Fibroblast of pulmonary artery (primary cell): ENCODE measurements around the gene USP26.

Experiments
- DNase-seq: peaks from one replicate; pipeline ENCODE4 v3.0.0-alpha.2; 2010; ENCODE audit warnings: low read depth
- H3K4me3 ChIP-seq: replicated peaks from 2 replicates; pipeline ENCODE4 v1.5.1; 2011; ENCODE audit warnings: low read depth, mild to moderate bottlenecking, control low read depth, low read length, moderate library complexity
- TF ChIP-seq, protein P1 (sequence below): IDR thresholded peaks from 2 replicates; pipeline ENCODE4 v1.5.1; 2011; ENCODE audit warnings: mild to moderate bottlenecking, control low read depth, low read length, inconsistent platforms; ENCODE audit errors: missing control alignments

USP26 gene, protein sequence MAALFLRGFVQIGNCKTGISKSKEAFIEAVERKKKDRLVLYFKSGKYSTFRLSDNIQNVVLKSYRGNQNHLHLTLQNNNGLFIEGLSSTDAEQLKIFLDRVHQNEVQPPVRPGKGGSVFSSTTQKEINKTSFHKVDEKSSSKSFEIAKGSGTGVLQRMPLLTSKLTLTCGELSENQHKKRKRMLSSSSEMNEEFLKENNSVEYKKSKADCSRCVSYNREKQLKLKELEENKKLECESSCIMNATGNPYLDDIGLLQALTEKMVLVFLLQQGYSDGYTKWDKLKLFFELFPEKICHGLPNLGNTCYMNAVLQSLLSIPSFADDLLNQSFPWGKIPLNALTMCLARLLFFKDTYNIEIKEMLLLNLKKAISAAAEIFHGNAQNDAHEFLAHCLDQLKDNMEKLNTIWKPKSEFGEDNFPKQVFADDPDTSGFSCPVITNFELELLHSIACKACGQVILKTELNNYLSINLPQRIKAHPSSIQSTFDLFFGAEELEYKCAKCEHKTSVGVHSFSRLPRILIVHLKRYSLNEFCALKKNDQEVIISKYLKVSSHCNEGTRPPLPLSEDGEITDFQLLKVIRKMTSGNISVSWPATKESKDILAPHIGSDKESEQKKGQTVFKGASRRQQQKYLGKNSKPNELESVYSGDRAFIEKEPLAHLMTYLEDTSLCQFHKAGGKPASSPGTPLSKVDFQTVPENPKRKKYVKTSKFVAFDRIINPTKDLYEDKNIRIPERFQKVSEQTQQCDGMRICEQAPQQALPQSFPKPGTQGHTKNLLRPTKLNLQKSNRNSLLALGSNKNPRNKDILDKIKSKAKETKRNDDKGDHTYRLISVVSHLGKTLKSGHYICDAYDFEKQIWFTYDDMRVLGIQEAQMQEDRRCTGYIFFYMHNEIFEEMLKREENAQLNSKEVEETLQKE

DNA sequence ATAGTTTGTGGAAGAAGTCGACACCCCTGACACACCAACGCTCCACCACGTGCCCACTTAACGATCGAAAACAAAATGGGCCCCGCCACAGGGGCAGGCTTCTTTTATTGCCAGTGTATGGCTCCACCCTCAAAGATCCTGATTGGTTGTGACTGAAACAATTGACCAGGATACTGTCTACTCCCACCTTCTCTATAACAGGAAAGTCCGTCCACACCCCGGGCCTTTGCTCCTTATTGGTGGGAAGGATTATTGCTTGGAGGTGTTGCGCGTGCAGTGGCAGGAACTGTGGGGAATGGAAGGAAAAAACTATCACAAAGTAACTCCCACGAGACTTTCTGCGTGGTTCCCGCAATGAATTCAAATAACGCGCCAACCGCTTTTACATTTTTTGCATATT, at the start of gene USP26:
Gene USP26, minus strand, starts transcription at position 79 of the 400 bp plus-strand sequence. CDS start 68,889 bp downstream, outside the sequence.
- no peak within 1 kb of the TSS for H3K4me3 ChIP-seq
- TF ChIP-seq, protein P1, sequence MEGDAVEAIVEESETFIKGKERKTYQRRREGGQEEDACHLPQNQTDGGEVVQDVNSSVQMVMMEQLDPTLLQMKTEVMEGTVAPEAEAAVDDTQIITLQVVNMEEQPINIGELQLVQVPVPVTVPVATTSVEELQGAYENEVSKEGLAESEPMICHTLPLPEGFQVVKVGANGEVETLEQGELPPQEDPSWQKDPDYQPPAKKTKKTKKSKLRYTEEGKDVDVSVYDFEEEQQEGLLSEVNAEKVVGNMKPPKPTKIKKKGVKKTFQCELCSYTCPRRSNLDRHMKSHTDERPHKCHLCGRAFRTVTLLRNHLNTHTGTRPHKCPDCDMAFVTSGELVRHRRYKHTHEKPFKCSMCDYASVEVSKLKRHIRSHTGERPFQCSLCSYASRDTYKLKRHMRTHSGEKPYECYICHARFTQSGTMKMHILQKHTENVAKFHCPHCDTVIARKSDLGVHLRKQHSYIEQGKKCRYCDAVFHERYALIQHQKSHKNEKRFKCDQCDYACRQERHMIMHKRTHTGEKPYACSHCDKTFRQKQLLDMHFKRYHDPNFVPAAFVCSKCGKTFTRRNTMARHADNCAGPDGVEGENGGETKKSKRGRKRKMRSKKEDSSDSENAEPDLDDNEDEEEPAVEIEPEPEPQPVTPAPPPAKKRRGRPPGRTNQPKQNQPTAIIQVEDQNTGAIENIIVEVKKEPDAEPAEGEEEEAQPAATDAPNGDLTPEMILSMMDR: no peak
- no peak for DNase-seq

DNA sequence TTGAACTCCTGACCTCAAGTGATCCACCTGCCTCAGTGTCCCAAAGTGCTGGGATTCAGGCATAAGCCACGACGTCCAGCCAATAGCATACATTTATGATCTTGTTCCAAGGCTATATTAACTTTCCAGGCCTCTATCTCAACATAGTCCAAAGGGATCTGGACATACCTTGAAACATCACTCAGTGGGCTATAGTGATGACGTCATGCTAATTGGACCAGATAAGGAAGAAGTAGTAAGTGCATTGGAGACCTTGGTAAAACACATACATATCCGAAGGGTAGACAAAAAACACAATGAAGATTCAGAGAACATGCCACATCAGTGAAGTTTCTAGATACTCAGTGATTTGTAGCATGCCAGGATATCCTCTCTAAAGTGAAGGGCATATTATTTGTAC, 37.4 kb upstream of the USP26 start:
- DNase-seq: no peak
- TF ChIP-seq, protein P1: no peak
- H3K4me3 ChIP-seq: no peak overlapping the region

DNA sequence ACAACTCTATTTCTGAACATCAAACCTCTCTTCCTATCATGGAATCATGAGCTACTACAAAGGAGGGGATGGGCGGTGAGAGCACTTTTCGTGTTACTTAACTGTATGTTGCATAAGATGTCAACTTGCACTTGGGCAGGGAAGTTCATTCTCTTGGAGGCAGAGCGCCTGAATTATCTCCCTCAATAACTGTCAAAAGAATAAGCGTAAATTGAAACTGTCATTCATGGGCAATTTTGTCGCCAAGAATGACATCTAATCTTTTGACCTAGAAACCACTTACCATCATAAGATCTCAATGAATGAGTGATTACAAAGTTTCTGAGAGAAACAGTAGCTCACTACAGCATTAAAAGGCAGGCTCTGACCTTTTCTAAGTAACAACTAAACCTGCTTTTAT, 23.5 kb upstream of the USP26 start:
- no peak for DNase-seq
- TF ChIP-seq, protein P1: no peak
- H3K4me3 ChIP-seq: no peak overlapping the region

DNA sequence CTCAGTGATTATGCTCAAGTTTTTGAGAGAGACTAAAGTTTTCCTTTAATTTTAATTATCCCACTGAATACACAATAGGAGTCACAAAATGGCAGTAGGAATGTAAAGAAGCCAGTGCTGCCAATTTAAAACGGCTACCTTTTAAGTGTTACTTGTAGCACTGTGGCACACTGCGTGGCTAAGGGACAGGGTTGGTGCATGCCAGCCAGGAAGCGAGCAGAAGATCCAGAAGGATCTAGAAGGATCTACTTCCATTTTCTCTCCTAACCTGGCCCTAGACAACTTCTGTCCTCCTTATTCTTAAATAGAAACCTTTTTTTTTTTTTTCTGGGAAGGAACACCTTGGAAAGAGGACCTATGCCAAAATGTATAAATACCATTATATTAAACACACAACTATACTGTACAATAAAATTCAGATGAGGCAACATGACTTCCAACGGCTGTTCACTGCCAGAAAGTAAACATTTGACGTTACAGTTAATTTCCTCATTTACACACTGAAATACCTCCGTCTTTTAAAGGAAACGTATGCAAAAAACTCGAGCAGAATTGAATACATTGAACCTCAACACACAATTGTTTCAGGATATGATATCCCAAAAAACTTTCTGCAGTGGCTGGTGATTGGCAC, 2.7 kb downstream of the USP26 start:
- TF ChIP-seq, protein P1: no peak
- no peak for DNase-seq
- no peak overlapping the region for H3K4me3 ChIP-seq

DNA sequence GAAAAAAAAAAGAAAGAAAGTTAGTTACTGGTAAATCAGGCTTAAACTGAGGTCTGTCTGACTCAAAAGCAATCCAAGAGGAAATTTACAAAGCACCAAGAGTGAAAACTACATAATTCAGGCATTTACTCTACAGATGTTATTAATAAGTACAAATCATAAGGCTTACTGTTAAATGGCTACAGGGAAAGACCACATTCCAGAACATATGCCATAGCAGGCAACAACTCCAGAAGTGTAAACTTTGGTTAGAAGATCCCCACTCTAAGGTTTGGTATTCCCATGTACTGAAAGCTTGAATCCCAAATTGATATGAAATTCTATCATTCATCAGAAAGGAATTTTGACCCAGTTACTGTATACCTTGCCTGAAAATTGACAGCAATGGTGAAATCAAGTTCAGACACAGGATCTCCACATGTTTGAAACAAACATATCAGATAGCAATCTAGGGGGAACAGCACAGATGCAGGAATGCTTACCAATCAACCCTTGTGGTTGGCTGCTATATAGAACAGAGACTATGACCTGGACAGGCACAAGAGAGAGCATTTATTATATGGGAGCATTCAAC, 6.6 kb downstream of the USP26 start:
- no peak for DNase-seq
- TF ChIP-seq, protein P1: no peak
- H3K4me3 ChIP-seq: no peak overlapping the region

DNA sequence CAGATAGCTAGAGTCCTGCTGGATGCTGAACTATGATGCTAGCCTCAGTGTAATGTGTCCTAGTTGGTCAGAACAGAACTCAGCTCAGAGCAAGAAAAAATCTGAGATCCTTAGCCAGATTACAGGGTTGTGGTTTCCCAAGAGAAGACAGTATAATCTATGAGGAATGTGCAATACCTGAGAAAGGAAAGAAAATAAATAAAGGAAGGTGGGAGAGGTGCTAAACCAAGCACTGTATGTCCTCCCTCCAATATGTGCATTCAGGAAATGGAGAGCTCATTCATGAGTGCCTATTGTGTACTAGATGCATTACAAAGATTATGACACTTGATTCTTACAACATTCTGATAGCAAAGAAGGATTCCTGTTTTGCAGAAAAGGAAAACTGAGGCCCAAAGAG, 7.5 kb downstream of the USP26 start:
- TF ChIP-seq, protein P1: no peak
- H3K4me3 ChIP-seq: no peak overlapping the region
- DNase-seq: no peak
